Mucosa of gallbladder (tissue), 1 donor: ENCODE data around the gene CCL1. TPM values are rescaled to one million over a fixed set of nuclear protein-coding genes. Genes with fewer than 3 reads are reported as not detected.

ENCODE experiments used
- DNase-seq: peaks from one replicate; pipeline ENCODE4 v3.0.0-alpha.2; 2020; ENCODE audit warnings: low spot score
- total RNA-seq: library from RNA; stranded (reverse); gene quantifications from one replicate; pipeline ENCODE4 v1.2.1, GENCODE V29; 2021
- donor health status: DM: no; HTN: no; CAD: no.

Gene CCL1
- not detected for total RNA-seq

GRCh38 chr17:34363183-34363661 lies at the start of gene CCL1:
TSS of gene CCL1 (minus strand) at chr17:34363233. CDS start at chr17:34363161, 72 bp downstream.
- DNase-seq = no peak

GRCh38 chr17:34412534-34412933 lies 49.5 kb upstream of the CCL1 start:
- no peak for DNase-seq

GRCh38 chr17:34411646-34412421 lies 48.8 kb upstream of the CCL1 start:
- no peak for DNase-seq

- no peak for DNase-seq
Observed at GRCh38 chr17:34409352-34409751, 46.3 kb upstream of the CCL1 start.

GRCh38 chr17:34408439-34408838 lies 45.4 kb upstream of the CCL1 start:
- no peak for DNase-seq

GRCh38 chr17:34406226-34406625 lies 43.2 kb upstream of the CCL1 start:
- no peak for DNase-seq

- DNase-seq = no peak
Observed at GRCh38 chr17:34403006-34403405, 40.0 kb upstream of the CCL1 start.

GRCh38 chr17:34401165-34401564 lies 38.1 kb upstream of the CCL1 start:
- DNase-seq = no peak

GRCh38 chr17:34400301-34400931 lies 37.4 kb upstream of the CCL1 start:
- no peak for DNase-seq

- DNase-seq = no peak
Observed at GRCh38 chr17:34399725-34400124, 36.7 kb upstream of the CCL1 start.

GRCh38 chr17:34398990-34399389 lies 36.0 kb upstream of the CCL1 start:
- DNase-seq = no peak

- DNase-seq = no peak
Observed at GRCh38 chr17:34397265-34397664, 34.2 kb upstream of the CCL1 start.

- no peak for DNase-seq
Observed at GRCh38 chr17:34393401-34393800, 30.4 kb upstream of the CCL1 start.

- DNase-seq = no peak
Observed at GRCh38 chr17:34391241-34391640, 28.2 kb upstream of the CCL1 start.

- no peak for DNase-seq
Observed at GRCh38 chr17:34390649-34391048, 27.6 kb upstream of the CCL1 start.

GRCh38 chr17:34389126-34389750 lies 26.2 kb upstream of the CCL1 start:
- DNase-seq = no peak

- no peak for DNase-seq
Observed at GRCh38 chr17:34387566-34387965, 24.5 kb upstream of the CCL1 start.

- no peak for DNase-seq
Observed at GRCh38 chr17:34386697-34387550, 23.9 kb upstream of the CCL1 start.

GRCh38 chr17:34386343-34386696 lies 23.3 kb upstream of the CCL1 start:
- no peak for DNase-seq

- no peak for DNase-seq
Observed at GRCh38 chr17:34384822-34385605, 22.0 kb upstream of the CCL1 start.

GRCh38 chr17:34384271-34384670 lies 21.2 kb upstream of the CCL1 start:
- DNase-seq = no peak
